Stimulated activated CD8-positive, alpha-beta memory T cell treated with anti-CD3 and anti-CD28 coated beads, Interleukin-4, amount 100 ng/mL, for 1 hour (primary cell): ENCODE data around the gene WARS2.
"Not testable (repeated sequence)": the region's sequence is repeated elsewhere in the genome, so short reads cannot be mapped to it uniquely, and the experiment has no call there.

ENCODE experiments used
- DNase-seq, 2 donors: peaks; one replicate each; pipeline ENCODE4 v3.0.0-alpha.2; 2020; ENCODE audit warnings: low read depth in 2 of 2, low spot score in 1 of 2

Gene WARS2

DNA sequence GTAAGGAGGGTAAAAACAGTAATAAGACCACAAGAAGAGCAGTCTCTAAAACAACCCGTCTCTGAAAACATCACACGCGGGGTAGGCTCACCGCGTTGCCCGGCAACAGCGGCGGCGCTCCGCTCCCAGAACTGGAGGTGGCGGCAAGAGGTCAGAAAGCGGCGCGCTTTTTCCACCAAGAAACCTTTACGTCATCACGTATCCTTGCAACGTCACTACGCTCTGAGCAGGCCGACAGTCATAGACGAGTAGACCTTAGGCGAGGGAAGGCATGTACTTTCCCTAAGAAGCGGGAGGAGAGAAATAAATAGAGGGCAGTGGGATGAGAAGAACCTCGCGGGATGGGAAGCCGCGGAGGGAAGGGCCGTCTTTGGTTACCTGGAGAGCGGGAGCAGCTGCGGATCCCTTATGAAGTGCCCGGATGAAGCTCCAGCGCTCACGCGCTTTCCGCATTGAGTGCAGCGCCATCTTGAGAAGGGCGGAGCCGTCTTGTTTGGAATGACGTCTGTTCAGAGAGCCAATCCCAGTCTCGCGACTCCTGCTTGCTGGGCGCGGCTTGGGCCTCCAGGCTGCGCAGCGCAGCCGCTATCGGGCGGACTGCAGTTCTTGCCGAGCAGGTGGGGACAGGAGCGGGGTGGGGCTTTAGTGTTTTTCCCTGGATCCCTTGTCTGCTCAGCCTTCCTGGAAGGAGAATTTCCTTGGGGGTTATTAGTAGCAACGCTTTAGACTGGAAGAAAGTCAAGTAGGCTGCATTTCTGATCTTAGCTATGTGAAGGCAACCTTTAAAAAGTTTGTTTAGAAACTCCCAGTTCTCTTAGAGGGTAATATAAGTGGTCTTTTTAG is at the start of gene WARS2:
Gene WARS2 (minus strand): TSS at position 477 of the 843 bp plus-strand sequence. CDS start 9 bp downstream, at position 468.
- DNase-seq = peak; percentile 83 to 85

DNA sequence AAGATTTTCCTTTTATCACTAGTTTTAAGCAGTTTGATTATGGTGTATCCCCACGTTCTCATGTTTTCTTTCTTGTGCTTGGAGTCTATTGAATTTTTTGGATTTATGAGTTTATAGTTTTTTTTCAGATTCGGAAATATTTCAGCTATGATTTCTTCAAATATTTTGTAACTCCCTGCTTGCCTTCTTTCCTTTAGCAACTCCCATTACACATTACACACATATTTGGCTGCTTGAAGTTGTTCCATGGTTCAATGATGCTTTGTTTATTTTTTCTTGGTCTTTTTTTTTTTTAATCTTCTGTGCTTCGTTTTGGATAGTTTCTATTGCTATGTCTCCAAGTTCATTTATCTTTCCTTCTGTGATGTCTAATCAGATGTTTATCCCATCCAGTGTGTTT is 48.5 kb upstream of the WARS2 start:
- DNase-seq = no peak

DNA sequence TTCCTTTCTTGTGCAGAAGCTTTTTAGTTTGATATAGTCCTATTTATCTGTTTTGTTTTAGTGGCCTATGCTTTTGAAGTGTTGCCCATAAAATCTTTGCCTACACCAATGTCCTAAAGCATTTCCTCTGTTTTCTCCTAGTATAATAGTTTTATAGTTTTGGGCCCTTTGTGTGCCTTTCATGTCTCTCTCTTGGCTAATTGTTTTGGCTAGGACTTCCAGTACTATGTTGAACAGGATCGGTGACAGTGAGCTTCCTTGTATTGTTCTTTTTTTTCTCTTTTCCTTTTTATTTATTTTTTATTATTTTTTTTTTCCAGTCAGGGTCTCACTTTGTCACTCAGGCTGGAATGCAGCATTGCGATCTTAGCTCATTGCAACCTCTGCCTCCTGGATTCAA is 47.0 kb upstream of the WARS2 start:
- DNase-seq = no peak

DNA sequence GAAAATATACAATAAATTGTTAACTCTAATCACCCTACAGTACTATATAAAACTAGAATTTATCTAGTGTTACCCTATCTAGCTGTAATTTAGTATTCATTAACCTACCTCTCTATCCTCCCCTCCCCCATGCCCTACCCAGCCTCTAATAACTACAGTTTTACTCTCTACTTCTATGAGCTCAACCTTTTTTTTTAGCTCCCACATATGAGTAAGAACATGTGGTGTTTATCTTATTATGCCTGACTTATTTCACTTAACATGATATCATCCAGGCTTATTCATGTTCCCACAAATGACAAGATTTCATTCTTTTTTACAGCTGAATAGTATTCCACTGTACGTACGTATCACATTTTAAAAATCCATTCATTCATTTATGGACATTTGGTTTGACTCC is 46.0 kb upstream of the WARS2 start:
- no peak for DNase-seq

DNA sequence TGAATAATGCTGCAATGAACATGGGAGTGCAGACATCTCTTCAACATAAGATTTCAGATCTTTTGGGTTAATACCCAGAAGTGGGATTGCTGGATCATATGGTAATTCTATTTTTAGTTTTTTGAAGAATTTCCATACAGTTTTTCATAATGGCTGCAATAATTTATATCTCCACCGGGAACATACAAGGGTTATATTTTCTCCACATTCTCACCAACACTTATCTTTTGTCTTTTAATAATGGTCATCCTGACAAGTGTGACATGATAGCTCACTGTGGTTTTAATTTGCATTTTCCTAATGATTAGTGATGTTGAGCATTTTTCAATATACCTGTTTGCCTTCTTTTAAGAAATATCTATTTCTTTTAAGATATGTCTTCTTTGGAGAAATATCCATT is 44.5 kb upstream of the WARS2 start:
- DNase-seq = no peak

DNA sequence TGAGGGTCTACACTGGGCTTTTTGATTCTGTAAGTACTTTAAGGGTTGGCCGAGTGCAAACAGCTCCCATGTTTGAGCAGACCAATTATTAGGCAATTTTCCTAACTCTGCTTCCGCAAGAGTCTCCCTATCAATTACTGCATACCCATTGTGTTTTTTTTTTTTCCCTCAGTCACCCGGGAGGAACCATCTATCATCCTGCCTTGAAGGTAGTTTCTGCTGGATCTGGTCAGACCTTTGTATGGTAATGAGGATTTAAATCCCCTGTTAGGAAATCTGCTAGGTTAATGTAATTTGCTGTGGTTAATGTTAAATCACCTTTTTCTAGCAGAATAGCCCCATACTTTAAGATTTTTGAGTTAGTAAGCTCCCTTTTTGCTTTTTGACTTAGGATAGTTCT is 40.8 kb upstream of the WARS2 start:
- DNase-seq = no peak

DNA sequence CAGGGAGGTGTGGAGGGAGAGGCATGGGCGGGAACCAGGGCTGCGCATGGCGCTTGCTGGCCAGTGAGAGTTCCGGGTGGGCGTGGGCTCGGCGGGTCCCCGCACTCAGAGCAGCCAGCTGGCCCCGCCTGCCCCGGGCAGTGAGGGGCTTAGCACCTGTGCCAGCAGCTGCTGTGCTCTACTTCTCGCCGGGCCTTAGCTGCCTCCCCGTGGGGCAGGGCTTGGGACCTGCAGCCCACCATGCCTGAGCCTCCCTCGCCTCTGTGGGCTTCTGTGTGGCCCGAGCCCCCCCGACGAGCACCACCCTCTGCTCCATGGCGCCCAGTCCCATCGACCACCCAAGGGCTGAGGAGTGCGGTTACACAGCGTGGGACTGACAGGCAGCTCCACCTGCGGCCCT is 38.6 kb upstream of the WARS2 start:
- no peak for DNase-seq

DNA sequence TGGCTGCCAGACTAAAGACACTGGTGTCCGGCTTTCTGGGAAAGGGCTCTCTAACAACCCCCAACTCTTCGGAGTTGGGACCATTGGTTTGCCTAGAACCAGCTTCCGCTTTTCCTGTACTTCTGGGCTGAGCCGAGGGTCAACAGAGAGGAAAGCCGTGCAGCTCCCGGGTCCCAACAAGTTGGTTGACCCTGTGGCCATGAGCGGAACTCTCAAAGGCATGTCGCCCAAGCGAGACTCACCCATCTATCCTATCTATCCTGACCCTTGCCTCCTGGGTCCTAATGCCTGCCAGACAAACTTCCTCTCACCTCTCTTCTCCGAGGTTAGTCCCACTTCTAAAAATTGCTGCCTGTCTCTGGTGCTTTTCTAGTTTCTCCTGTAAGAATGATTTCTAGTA is 32.5 kb upstream of the WARS2 start:
- not testable (repeated sequence) for DNase-seq

DNA sequence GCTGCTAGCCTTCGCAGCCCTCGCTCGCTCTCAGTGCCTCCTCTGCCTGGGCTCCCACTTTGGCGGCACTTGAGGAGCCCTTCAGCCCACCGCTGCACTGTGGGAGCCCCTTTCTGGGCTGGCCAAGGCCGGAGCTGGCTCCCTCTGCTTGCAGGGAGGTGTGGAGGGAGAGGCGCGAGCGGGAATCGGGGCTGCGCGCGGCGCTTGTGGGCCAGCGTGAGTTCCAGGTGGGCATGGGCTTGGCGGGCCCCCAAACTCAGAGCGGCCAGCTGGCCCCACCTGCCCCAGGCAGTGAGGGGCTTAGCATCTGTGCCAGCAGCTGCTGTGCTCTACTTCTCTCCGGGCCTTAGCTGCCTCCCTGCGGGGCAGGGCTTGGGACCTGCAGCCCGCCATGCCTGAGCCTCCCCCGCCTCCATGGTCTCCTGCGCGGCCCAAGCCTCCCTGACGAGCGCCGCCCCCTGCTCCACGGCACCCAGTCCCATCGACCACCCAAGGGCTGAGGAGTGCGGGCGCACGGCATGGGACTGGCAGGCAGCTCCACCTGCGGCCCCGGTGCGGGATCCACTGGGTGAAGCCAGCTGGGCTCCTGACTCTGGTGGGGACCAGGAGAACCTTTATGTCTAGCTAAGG is 31.0 kb upstream of the WARS2 start:
- DNase-seq = not testable (repeated sequence)

DNA sequence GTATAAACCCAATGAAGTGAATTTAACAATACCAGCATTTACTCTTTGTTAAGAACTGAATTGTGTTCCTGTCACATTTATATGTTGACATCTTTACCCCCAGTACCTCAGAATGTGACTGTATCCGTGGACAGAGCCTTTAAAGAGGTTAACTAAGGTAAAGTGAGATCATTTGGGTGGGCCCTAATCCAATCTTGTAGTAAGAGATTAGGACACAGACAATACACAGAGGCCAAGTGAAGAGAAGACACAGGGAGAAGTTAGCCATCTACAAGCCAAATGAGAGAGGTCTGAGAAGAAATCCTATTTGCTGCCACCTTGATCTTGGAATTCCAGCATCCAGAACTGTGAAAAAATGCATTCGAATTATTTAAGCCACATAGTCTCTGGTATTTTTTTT is 22.9 kb upstream of the WARS2 start:
- no peak for DNase-seq

DNA sequence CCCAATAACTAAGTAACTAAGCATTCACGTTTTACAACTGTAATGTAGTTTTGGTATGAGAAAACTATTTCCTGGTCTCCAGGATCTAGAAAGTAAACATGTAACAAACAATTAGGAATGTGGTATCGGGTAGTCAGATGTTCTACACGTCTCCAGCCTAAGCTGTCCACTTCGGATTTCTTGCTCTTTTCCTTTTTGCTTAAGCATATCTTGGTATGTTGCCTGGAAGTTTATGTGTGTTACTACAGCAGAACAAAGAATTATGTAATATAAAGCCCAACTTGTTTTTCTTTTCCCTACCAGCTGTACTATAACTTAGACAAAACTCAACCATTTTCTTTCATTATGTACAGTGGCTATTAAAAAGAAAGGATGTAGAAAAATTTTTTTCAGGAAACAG is 20.4 kb upstream of the WARS2 start:
- DNase-seq = no peak

DNA sequence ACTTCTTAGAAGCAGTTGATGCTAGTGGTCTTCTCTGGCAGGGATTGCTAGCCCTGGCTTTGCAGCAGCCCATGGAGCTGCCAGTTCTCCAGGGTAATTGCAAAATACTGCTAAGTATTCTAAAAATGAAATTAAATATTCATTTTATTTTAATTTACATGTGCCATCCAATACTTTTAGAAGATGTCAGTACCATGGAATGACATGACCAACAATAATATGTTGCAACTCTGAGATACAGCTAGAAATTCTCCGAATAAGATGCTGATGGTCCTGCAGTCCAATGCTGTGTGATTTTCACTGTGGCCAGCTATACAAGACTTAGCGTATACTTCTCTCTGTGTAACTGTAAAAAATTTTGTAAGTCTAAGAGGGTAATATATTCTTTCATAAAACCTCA is 20.0 kb upstream of the WARS2 start:
- no peak for DNase-seq

DNA sequence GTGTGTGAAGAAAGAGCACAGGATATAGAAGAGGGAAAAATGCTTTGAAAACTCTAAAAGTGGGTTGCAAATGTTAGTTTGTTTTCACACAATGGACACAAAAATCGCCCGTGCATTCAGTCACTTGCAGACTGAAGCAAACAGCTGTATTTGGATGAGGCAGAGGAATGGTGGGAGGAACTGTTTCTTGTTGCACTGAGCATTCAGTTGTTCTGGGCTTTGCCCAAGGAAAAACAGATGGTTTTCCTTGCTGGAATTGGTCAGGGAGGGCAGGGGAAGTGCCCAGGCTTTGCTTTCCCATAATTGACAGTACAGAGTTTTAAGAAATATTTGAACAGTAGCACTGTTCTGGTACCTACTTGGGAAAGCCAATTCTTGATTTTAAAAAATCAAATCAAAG is 19.5 kb upstream of the WARS2 start:
- no peak for DNase-seq

DNA sequence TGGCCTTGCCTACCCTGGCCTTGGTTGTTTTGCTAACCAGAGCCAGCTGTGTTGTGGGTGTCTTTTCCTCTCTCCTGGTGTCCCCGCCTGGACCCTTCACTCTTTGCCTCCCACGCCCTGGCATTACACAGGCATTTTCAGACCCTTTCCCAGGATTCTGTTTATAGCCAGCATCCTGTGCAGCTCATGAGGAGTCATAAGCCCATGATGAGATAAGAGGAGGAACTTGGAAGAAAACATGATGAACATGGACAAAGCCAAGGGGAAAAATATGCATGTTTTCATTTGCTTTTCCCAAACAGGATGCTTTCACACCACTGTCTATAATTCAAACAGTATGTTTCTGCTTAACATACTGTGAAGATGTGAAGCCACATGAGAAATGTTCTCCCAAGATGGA is 18.7 kb upstream of the WARS2 start:
- no peak for DNase-seq

DNA sequence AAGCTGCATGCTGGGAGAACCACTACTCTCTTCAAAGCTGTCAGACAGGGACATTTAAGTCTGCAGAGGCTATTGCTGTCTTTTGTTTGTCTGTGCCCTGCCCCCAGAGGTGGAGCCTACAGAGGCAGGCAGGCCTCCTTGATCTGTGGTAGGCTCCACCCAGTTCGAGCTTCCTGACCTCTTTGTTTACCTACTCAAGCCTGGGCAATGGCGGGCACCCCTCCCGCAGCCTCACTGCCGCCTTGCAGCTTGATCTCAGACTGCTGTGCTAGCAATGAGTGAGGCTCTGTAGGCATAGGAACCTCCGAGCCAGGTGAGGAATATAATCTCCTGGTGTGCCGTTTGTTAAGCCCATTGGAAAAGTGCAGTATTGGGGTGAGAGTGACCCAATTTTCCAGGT is 16.3 kb upstream of the WARS2 start:
- DNase-seq = not testable (repeated sequence)

DNA sequence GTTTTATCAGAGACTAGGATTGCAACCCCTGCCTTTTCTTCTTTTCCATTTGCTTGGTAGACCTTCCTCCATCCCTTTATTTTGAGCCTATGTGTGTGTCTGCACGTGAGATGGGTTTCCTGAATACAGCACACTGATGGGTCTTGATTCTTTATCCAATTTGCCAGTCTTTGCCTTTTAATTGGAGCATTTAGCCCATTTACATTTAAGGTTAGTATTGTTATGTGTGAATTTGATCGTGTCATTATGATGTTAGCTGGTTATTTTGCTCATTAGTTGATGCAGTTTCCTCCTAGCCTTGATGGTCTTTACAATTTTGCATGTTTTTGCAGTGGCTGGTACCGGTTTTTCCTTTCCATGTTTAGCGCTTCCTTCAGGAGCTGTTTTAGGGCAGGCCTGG is 14.6 kb upstream of the WARS2 start:
- DNase-seq = not testable (repeated sequence)

DNA sequence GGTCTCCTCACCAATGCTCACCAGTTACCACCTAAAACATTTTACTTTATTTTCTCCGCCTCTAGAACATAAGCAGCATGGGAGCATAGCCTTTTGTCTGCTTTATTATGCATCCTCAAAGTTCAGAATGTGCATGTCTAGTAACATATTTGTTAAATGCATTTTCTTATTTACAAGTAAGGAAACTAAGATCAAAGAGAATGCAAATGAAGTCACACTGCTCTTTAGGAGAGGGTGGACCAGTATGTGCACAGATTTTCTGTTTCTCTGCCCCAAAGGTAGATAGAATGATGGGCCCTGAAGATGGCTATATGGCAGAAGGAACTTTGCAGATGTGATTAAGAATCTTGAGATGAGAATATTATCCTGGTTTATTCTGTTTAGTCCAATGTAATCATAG is 9.7 kb upstream of the WARS2 start:
- DNase-seq = no peak

DNA sequence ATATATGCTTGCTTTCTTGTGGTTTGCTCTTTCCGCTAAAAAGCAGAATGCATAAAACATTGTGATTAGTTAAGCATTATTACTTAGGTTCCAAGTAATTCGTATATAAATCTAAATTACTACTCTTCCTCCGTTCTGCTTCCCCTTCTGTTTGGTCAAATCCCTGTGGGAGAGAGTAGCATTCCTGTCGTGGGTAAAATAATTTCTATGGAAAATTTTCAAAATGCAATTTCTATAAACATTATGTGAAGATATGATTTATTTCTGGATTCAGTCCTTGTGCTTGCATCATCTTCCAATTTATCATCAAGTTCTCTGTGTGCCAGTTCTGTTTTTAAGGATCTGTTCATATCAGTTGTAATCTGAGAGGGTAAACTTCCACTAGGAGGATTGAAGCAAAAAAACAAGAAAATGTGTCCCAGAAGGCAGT is 7.2 kb upstream of the WARS2 start:
- DNase-seq = no peak

DNA sequence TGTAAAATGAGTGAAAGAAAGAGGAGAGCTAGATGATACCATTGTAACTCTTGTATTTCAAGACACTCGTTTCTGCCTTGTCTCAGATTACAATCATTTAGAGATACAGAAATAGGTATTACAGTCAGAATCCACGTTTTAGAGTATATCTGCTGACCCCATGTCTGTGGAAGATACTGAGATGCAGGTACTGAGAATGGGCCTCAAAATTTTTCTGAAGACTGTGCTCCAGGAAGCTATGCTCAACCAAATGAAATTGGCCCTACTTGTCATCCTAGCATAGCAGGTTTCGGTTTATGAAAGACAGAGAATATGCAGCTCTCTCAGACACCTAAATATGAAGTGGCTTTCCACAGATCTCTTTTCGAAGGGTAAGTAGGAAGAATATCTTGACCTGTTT is 6.0 kb upstream of the WARS2 start:
- no peak for DNase-seq

DNA sequence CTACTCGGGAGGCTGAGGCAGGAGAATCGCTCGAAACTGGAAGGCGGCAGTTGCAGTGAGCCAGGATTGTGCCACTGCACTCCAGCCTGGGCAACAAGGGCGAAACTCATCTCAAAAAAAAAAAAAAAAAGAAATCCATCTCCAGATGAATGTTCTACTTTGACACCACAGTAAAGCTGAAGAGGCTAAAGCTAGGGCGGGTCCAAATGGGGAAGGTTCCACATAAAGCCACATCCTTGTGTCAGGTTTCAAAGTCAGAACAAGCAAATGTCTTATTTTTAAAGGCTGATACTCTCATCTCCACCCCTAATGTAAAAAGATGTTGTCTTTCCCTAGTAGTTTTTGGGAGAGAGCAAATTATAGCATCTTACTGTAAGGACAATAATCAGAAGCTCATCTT is 4.4 kb upstream of the WARS2 start:
- DNase-seq = no peak

DNA sequence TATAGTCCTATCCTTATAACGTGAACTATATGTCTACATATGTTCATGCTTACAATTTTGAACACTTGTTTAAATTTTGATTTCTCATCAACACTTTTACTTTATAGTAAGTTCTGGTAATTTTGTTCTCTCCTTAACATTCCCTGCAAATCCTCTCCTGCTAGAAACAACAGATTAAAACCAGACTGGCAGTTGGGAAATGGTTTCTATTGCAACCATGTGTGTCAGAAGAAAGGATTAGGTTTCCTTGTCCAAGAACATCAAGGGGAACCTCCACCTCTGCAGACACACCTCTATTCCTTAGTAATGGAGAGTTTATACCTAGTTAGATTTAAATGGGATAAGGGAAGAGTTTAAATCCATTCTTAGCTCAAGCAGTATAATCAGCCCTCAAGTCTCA is 3.3 kb upstream of the WARS2 start:
- no peak for DNase-seq

DNA sequence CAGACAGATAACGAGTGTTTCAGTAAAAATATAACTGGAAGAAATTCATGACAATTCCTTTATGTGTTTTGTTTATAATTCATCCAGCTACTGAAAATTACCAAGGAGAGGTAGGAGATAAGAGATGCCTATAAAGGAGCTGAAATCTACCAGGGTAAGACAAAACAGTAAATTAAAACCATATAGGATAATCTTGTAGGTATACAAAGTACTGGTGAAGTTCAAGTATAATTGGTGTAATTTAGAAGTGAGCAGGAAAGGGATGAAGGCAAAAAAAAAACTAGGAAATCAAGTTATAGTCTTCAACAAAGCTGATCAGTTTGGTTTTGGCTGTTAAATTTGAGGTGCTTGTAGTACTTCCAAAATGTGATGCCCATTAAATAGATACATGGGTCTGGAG is 1.2 kb upstream of the WARS2 start:
- DNase-seq = no peak

DNA sequence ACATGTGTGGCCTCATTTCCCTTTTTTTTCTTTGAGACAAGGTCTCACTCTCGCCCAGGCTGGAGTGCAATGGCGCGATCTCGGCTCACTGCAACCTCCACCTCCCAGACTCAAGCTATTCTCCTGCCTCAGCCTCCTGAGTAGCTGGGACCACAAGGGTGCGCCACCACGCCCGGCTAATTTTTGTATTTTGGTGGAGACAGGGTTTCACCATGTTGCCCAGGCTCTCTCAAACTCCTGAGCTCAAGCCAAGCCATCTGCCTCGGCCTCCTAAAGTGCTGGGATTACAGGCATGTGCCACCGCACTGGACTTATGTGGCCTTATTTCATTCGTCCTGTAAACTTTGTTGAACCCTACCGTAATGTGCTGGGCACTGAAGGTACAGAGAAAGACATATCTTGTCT is 569 bp upstream of the WARS2 start:
- no peak for DNase-seq
